Inferior parietal cortex (tissue), 1 donor: ENCODE measurements around the gene EFCAB6.

Experiments
- DNase-seq: peaks from one replicate; pipeline ENCODE4 v3.0.0-alpha.2; 2016; ENCODE audit errors: extremely low spot score

The EFCAB6 gene

GRCh38 chr22:43637275-43638260, 174.5 kb downstream of the EFCAB6 start:
- DNase-seq = no peak

DNA sequence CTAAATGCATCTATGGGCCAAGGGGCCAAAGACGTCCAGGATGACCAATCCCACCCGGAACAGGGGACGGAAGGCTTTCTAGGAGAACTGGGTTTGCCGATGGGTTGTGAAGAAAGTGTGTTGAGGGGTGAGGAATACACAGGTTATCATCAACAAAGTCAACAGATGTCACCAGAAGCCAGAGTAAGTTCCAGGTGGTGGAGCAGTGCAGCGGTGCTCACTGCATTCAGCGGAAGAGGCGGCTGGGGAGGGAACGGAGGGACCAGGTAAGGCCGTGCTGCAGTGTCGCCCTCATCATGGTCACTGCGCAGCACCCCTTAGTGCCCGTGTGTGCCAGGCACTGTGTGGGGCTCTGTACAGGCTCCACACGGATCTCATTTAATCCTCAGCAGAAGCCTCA, 176.0 kb downstream of the EFCAB6 start:
- no peak for DNase-seq

DNA sequence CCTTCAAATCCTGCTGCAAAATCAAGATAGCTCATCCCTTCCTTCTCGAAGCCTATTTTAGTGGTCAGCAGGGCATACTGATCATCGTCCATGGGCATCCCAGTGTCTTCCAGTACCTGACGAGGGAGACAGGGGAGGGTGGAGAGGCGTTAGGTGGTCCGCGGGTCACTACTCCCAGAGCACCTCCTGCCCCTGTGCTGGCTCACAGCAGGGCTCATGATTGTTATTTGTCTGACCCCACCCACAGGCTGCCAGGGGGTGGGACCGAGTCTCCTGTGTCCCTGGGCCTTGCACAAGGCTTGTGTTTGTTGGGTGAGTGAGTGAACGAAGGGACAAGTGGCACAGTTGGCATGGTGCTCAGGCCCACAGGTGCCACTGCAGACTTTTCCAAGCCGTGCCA, 177.0 kb downstream of the EFCAB6 start:
- DNase-seq = no peak

DNA sequence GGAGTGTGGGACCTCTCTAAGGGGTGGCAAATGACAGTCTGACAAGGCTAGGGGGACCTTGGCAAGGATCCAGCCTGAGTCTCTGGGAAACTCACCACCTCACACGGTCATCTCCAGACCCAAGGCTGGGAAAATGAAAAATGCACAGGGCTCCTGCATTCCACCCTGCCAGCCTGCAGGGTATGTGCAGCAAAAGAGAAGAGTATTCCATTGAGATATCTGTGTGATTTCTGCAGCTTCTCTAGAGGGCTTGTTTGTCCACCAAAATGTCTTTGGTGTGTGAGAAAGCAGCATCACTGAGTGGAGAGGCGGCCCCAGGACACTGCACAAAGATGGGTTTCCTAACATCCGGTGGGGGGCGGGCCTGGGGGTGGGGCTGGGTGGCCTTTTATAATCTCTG, 177.8 kb downstream of the EFCAB6 start:
- no peak for DNase-seq

DNA sequence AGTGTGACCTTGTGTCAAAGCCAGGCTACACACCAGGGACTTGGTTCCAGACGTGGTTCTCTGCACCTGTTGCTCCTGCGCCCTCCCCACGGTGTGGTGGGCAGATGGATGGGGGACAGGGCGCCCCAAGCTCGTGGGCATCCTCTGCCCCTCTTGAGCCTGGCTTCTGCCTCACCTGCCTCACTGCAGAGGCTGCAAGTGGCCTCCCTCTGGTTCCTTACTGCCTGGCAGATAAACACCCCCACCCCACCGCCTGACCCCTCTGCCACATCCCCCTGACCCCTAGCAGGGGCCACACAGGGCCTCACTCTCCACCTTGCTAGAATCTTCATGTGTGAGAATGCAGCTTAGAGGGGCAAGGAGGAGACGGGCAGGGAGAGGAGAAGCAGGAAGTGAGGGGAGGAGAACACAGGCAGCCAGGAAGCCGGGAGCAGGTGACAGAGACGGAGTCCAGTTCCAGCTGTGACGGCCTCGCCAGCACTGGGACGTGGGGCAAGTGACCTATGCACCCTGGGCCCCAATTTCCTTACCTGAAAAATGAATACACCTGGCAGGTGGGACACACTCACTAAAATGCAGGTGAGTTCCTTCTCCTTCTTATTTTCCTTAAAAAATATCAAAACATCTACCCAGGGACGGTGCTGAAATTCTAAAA, 178.3 kb downstream of the EFCAB6 start:
- no peak for DNase-seq

DNA sequence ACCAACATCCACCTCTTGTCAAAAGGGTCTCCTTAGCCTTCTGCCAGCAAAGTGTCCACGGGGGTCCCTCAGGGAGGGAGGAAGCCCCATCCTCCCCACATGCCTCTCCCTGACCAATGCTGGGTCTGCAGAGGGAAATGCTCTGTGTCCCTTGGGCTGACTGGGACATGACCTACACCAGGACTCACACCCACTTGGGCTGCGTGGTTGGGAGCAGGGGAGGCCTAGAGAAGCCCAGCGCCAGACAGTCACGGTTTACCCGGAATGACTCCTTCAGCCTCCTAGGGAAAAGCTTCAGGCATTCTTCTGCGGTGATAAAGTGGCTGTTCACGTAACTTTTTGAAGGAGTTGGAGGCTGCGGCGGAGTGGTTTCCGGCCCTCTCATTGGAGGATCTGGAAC, 180.3 kb downstream of the EFCAB6 start:
- no peak for DNase-seq

GRCh38 chr22:43631201-43631600, 180.9 kb downstream of the EFCAB6 start:
- no peak for DNase-seq

DNA sequence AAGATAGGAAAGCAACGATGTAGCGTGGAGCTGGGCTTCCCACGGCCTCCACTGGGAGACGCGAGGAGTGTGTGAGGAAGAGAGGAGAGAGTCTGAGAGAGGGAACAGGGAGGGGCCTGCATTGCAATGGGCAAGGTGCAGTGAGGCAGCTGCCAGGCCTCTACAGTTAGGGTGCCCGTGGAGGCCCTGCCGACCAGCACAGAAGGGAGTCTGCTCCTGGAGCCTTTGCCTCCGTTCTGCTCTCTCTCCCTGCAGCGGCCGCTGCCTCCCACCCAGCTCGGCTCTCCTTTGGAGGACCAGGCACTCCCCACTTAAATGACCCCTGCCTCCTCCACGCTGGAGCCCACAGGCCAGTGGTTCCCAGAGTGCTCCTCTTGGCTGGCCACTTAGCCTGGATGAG, 181.7 kb downstream of the EFCAB6 start:
- no peak for DNase-seq

GRCh38 chr22:43628250-43628649, 183.9 kb downstream of the EFCAB6 start:
- no peak for DNase-seq

GRCh38 chr22:43627485-43628213, 184.5 kb downstream of the EFCAB6 start:
- no peak for DNase-seq

GRCh38 chr22:43625242-43625641, 186.9 kb downstream of the EFCAB6 start:
- no peak for DNase-seq

GRCh38 chr22:43624144-43624998, 187.7 kb downstream of the EFCAB6 start:
- no peak for DNase-seq

- no peak for DNase-seq
Measured at GRCh38 chr22:43622886-43623285, 189.2 kb downstream of the EFCAB6 start.

- DNase-seq = no peak
Measured at GRCh38 chr22:43620197-43620596, 191.9 kb downstream of the EFCAB6 start.

- DNase-seq = no peak
Measured at GRCh38 chr22:43618517-43618916, 193.6 kb downstream of the EFCAB6 start.

DNA sequence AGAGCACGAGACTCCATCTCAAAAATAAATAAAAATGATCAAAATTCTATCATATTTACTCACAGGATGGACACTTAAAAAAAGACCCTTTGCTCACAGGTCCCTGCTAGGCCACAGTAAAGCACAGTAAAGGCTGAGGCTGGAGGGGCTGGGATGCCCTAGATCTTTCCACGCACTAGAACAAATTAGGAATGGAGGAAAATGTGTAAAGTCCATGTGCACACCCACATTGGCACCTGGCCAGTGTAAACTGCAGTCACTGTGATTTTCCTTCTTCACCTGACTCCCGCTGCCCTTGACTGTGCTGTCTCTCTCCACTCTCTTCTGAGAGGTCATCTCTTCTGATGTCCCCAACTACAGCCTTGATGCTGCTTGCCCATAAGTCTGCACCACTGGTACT, 195.5 kb downstream of the EFCAB6 start:
- DNase-seq = no peak

GRCh38 chr22:43600265-43600664, 211.8 kb downstream of the EFCAB6 start:
- no peak for DNase-seq

DNA sequence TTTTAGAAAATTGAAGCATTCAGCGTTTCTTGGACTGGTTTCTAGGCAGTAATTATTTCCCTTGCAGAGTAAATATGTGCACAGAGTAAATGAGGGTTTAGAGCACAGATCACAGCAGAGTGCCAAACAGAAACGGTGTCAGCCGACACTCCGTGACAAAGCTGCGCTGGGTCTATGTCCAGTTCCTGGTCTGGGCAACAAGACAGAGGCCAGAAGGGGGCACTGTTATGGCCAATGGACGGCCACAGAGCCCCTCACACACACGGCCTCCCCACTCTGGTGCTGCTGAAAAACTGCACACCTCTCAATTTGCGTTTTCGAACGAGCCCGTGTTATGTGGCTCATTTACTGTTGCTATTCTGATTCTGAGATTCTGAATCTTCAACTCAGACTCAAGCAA, 219.6 kb downstream of the EFCAB6 start:
- DNase-seq = peak; percentile 36

DNA sequence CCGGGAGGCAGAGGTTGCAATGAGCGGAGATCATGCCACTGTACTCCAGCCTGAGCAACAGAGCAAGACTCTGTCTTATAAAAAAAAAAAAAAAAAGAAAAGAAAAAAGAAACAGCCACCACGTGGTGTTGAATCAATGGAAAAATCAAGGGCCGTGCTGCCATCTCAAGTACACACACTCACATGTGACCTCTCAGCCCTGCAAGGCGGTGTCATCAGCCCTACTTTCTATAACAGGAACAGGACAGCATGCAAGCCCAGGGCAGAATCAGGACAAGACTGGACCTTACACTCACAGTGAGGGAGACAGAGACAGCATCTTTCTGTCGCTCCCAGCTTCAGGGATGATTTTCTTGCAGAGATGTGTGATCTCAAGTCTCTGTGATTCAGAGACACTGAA, 220.7 kb downstream of the EFCAB6 start:
- no peak for DNase-seq

- DNase-seq = no peak
Measured at GRCh38 chr22:43587574-43587973, 224.5 kb downstream of the EFCAB6 start.

DNA sequence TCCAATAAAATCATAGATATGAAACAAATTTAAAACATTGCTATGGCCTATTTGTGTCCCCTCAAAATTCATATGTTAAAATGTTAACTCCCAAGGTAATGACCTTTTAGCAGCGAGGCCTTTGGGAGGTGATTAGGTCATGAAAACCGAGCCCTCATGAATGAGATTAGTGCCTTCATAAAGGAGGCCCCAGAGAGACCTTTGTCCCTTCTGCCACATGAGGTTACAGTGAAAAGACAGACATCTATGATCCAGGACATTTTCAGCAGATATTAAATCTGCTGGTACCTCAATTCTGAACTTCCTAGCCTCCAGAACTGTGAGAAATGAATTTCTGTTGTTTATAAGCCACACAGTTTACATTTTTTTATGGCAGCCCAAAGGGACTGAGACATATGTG, 228.6 kb downstream of the EFCAB6 start:
- DNase-seq = no peak
